GM12874 (cell line): ENCODE data around the gene STYXL2.

Experiments
- CTCF ChIP-seq: IDR thresholded peaks from 2 replicates; pipeline ENCODE4 v1.5.1; 2011; ENCODE audit warnings: low read depth, mild to moderate bottlenecking, control low read depth, low read length, moderate library complexity; ENCODE audit not compliant: insufficient read depth

Gene STYXL2

GRCh38 chr1:167127661-167128060 lies 33.8 kb downstream of the STYXL2 start:
- TF ChIP-seq CTCF = no peak

- no peak for TF ChIP-seq CTCF
Observed at GRCh38 chr1:167128261-167129227, 34.7 kb downstream of the STYXL2 start.

DNA sequence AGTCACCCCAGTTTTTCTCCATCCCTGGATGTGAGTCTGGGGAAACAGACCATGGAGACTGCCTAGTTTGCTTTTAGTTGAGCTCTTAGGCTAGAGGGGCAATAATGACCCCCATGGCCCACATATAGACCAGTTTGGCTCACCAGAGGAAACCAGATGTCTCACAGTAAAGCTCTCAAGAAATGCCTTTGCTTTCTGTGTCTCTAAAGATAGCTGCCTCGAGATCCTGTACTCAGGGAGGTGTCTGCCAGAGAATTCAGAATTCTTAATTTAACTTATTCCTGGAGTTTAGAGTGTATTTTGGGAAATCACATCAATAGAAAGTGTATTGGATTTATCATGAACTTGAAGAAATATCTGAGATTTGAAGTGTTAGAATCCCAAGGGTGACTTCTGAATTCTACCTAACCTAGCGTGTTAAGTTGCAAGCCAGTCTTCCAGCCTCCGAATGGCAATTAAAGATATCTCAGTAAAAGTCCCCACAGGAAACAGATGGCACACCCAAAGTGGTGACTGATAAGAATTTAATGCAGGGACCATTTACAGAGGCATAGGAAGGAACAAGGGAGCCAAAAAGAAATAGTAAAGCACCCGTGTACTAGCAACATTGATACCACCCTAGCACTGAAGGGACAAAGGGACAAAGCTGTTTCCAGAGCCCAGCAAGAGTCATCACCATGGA lies 37.1 kb downstream of the STYXL2 start:
- TF ChIP-seq CTCF = no peak

- TF ChIP-seq CTCF = no peak
Observed at GRCh38 chr1:167132301-167133010, 38.6 kb downstream of the STYXL2 start.

GRCh38 chr1:167135281-167135840 lies 41.5 kb downstream of the STYXL2 start:
- TF ChIP-seq CTCF = no peak

- no peak for TF ChIP-seq CTCF
Observed at GRCh38 chr1:167136191-167136614, 42.3 kb downstream of the STYXL2 start.
